Natural killer cell (primary cell): ENCODE data around the gene NTRK2. TPM values are rescaled to one million over a fixed set of nuclear protein-coding genes. Genes with fewer than 3 reads are reported as not detected.
A peak's percentile ranks its signal among the peaks of the same experiment; 100 is the strongest.

Experiments used
- ATAC-seq, 3 donors: fragments of 150-1000 bp in 2 of 3; fragments of 200-7000 bp in 1 of 3; cut with Tn5 transposase; 1 replicate in 1 of 3; 2 replicates in 2 of 3; pipeline ENCODE4 v1.10.0; 2021; ENCODE audit warnings: mild to moderate bottlenecking in 2 of 3, moderate library complexity in 2 of 3
- DNase-seq, 2 donors: peaks; one replicate each; pipeline versions ENCODE4 v3.0.0 to v3.0.0-alpha.2; 2013 to 2021; ENCODE audit warnings: mixed read lengths in 1 of 2
- H3K27ac ChIP-seq: one replicate; pipeline ENCODE4 v1.5.1; 2013; ENCODE audit warnings: mild to moderate bottlenecking, low read length
- H3K27me3 ChIP-seq: one replicate; pipeline ENCODE4 v1.6.1; 2013; ENCODE audit warnings: low read length; ENCODE audit not compliant: control insufficient read depth, insufficient read depth
- H3K36me3 ChIP-seq: one replicate; pipeline ENCODE4 v1.6.1; 2013; ENCODE audit warnings: low read length; ENCODE audit not compliant: control insufficient read depth, insufficient read depth
- H3K4me1 ChIP-seq: one replicate; pipeline ENCODE4 v1.6.1; 2013; ENCODE audit warnings: low read length; ENCODE audit not compliant: control insufficient read depth, insufficient read depth
- H3K4me3 ChIP-seq: one replicate; pipeline ENCODE4 v1.5.1; 2013; ENCODE audit warnings: low read length
- H3K9me3 ChIP-seq: one replicate; pipeline ENCODE4 v1.6.1; 2013; ENCODE audit warnings: low read length; ENCODE audit not compliant: control insufficient read depth, insufficient read depth
- H3K27ac Mint-ChIP-seq, 2 donors: one replicate each; pipeline ENCODE4 v1.8.0; 2022; ENCODE audit warnings: mild to moderate bottlenecking in 2 of 2, mixed read lengths in 2 of 2, moderate library complexity in 1 of 2
- H3K27me3 Mint-ChIP-seq, 2 donors: one replicate each; pipeline ENCODE4 v1.8.0; 2022; ENCODE audit warnings: low read depth in 2 of 2, mixed read lengths in 2 of 2
- H3K36me3 Mint-ChIP-seq: one replicate; pipeline ENCODE4 v1.8.0; 2022; ENCODE audit warnings: mixed read lengths
- H3K4me1 Mint-ChIP-seq, 2 donors: one replicate each; pipeline ENCODE4 v1.8.0; 2022; ENCODE audit warnings: mixed read lengths in 2 of 2
- H3K4me3 Mint-ChIP-seq: one replicate; pipeline ENCODE4 v1.8.0; 2022; ENCODE audit warnings: mild to moderate bottlenecking, moderate library complexity, mixed read lengths
- H3K9me3 Mint-ChIP-seq, 2 donors: one replicate each; pipeline ENCODE4 v1.8.0; 2022; ENCODE audit warnings: mixed read lengths in 2 of 2
- WGBS: methylation state at CpG from one replicate; pipeline ENCODE4 v1.1.7; 2013; ENCODE audit warnings: missing lambda C conversion rate; ENCODE audit not compliant: insufficient coverage; 5-methylcytosine and 5-hydroxymethylcytosine counted together
- intact Hi-C: fragments of 100-400 bp; cut with micrococcal nuclease; formaldehyde crosslinking; loops from one replicate; pipeline ENCODE4 v1.14.2; 2022
- total RNA-seq, 4 donors: library from RNA; stranded (reverse); fragments of 120-200 nt in 1 of 4; gene quantifications; one replicate each; pipeline versions ENCODE4 v1.2.3 to v1.2.4, GENCODE V29; 2013 to 2022
- TF ChIP-seq, protein P1 (sequence below): fragments of 200-600 bp; IDR thresholded peaks from one replicate; pipeline ENCODE4 v1.8.0; 2022; ENCODE audit warnings: antibody characterized with exemption

The NTRK2 gene
- total RNA-seq: under 1 TPM in 1 of 3 donors, not detected in 2; 0.08 TPM
- total RNA-seq (2013): 0.05 TPM

DNA sequence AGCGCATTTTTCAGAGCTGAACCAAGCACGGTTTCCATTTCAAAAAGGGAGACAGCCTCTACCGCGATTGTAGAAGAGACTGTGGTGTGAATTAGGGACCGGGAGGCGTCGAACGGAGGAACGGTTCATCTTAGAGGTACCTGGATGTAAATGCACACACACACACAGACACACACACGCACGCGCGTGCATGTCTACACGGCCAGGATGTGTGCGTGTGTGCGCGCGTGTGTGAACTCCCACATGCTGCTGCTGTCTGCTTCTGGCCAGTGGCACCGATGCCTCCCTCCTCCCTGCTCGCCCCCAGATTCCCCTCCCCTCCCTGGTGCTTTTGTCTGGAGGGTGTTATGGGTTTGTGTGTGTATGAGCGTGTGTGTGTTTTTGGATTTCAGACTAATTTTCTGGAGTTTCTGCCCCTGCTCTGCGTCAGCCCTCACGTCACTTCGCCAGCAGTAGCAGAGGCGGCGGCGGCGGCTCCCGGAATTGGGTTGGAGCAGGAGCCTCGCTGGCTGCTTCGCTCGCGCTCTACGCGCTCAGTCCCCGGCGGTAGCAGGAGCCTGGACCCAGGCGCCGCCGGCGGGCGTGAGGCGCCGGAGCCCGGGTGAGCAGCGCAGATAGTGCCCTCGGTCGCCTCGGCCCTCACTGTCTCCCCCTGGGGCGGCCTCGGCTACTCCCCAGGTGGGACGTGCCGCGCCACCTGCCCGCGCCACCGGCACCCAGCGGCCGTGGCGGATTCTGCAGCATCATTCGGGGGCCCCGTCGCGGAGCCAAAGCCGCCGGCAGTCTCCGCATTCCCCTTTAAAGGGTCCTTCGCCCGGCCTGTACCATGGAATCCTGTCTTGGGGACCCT is at the start of gene NTRK2:
Gene NTRK2, plus strand, starts transcription at position 442 of the 850 bp plus-strand sequence. CDS start 1,020 bp downstream, outside the sequence.
- Mint-ChIP-seq H3K9me3 (no peaks in the 10 kb centered on the region), H3K27me3 (peaks cover 54 to 67% of the 10 kb centered on the region in 2 donors)
- no peak for ATAC-seq

DNA sequence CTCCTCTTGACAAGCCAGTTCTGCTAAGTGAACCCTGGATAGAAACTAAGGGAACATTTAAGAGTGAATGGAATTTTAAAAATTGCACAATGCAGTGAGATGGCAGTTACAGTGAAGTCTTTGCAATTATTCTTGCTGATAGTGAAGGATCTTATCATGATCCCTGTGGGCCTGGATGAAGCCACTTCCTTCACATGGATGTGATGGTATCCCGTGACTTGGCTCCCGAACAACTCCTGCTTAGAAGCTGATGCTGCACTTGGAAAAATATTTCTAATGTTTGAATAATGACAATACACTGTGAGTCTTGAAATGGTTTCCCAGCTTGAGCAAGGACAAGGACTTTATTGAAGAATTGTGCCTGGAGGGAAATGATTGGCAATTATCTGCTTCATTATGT is 49.2 kb upstream of the NTRK2 start:
- WGBS: 95% methylated on average over 2 of the region's 2 CpGs
- H3K36me3 Mint-ChIP-seq: no peaks in the 10 kb centered on the region

More for the DNA sequence above, at the start of gene NTRK2:
- Histone ChIP-seq H3K27me3 (peaks cover 36% of the 10 kb centered on the region), H3K36me3 (no peaks in the 10 kb centered on the region), H3K4me3 (no peak within 1 kb of the TSS), H3K4me1 (peaks cover 27% of the 10 kb centered on the region), H3K27ac (no peak within 1 kb of the TSS), H3K9me3 (no peaks in the 10 kb centered on the region)
- intact Hi-C loops: no loop called here
- no peak for DNase-seq
- H3K4me3 Mint-ChIP-seq: peak within 1 kb of the TSS; percentile 14
- TF ChIP-seq, protein P1, sequence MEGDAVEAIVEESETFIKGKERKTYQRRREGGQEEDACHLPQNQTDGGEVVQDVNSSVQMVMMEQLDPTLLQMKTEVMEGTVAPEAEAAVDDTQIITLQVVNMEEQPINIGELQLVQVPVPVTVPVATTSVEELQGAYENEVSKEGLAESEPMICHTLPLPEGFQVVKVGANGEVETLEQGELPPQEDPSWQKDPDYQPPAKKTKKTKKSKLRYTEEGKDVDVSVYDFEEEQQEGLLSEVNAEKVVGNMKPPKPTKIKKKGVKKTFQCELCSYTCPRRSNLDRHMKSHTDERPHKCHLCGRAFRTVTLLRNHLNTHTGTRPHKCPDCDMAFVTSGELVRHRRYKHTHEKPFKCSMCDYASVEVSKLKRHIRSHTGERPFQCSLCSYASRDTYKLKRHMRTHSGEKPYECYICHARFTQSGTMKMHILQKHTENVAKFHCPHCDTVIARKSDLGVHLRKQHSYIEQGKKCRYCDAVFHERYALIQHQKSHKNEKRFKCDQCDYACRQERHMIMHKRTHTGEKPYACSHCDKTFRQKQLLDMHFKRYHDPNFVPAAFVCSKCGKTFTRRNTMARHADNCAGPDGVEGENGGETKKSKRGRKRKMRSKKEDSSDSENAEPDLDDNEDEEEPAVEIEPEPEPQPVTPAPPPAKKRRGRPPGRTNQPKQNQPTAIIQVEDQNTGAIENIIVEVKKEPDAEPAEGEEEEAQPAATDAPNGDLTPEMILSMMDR: no peak
- no peaks in the 10 kb centered on the region for H3K36me3 Mint-ChIP-seq
- 2% methylated on average over 61 of the region's 69 CpGs for WGBS
- H3K4me1 Mint-ChIP-seq: peaks cover 0 to 15% of the 10 kb centered on the region in 2 donors
- no peak within 1 kb of the TSS for H3K27ac Mint-ChIP-seq

DNA sequence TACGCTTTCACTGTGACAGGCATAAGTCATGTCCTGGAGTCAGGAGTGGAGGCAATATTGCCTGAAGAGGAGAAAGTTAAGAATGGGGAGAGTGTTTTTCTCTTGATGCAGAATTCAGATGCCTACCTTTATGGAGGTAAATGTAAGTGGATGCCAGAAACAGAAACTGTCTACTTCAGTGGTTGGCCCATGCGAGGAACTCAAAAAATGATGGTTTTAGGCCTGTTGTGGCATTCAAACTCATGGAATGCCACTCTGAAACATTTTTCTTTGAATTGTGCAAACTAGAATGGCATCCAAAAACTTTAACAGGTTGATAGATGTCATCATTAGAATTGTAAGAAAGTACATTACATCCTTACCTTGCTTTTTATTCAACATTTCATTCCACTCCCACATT is 47.7 kb upstream of the NTRK2 start:
- no peaks in the 10 kb centered on the region for H3K4me1 ChIP-seq
- H3K27me3 ChIP-seq: no peaks in the 10 kb centered on the region
- TF ChIP-seq, protein P1: no peak
- H3K4me3 Mint-ChIP-seq: no peak overlapping the region
- H3K36me3 ChIP-seq: no peaks in the 10 kb centered on the region
- DNase-seq (no peak), ATAC-seq (no peak)
- no peaks in the 10 kb centered on the region for H3K9me3 Mint-ChIP-seq
- intact Hi-C loops: no loop called here
- H3K4me1 Mint-ChIP-seq: peaks cover 0 to 5% of the 10 kb centered on the region in 2 donors
- no peak overlapping the region for H3K4me3 ChIP-seq
- H3K27ac ChIP-seq: no peak overlapping the region
- no peaks in the 10 kb centered on the region for H3K36me3 Mint-ChIP-seq
- peaks cover 2 to 17% of the 10 kb centered on the region in 2 donors for H3K27me3 Mint-ChIP-seq
- no peak overlapping the region for H3K27ac Mint-ChIP-seq
- no peaks in the 10 kb centered on the region for H3K9me3 ChIP-seq
- WGBS: 81% methylated on average over 2 of the region's 2 CpGs

More for the DNA sequence above, 49.2 kb upstream of the NTRK2 start:
- TF ChIP-seq, protein P1: no peak
- Mint-ChIP-seq H3K9me3 (no peaks in the 10 kb centered on the region), H3K27me3 (peaks cover 2 to 26% of the 10 kb centered on the region in 2 donors), H3K27ac (no peak overlapping the region), H3K4me3 (no peak overlapping the region), H3K4me1 (peaks cover 0 to 5% of the 10 kb centered on the region in 2 donors)
- Histone ChIP-seq H3K4me1 (no peaks in the 10 kb centered on the region), H3K27ac (no peak overlapping the region), H3K9me3 (no peaks in the 10 kb centered on the region), H3K27me3 (no peaks in the 10 kb centered on the region), H3K36me3 (no peaks in the 10 kb centered on the region), H3K4me3 (no peak overlapping the region)
- no peak for ATAC-seq
- intact Hi-C loops: no loop called here
- DNase-seq: no peak
